Uterus (tissue), 4 donors: ENCODE results near the gene STAC3. TPM values are rescaled to one million over a fixed set of nuclear protein-coding genes. Genes with fewer than 3 reads are reported as not detected.

Experiments
- DNase-seq, 2 donors: peaks; one replicate each; pipeline ENCODE4 v3.0.0-alpha.2; 2019 to 2020
- H3K27ac ChIP-seq, 2 donors: fragments of 200-600 bp; sonication (generic); 1 replicate in 1 of 2; 2 replicates in 1 of 2; pipeline ENCODE4 v1.5.1; 2016 to 2018
- H3K27me3 ChIP-seq, 2 donors: fragments of 200-600 bp; sonication (generic); one replicate each; pipeline ENCODE4 v1.5.1; 2018 to 2019; ENCODE audit warnings: control low read depth in 1 of 2
- H3K36me3 ChIP-seq, 2 donors: fragments of 200-600 bp; sonication (generic); one replicate each; pipeline ENCODE4 v1.5.1; 2019; ENCODE audit warnings: control low read depth in 1 of 2
- H3K4me1 ChIP-seq, 2 donors: fragments of 200-600 bp; sonication (generic); one replicate each; pipeline ENCODE4 v1.5.1; 2018 to 2019; ENCODE audit warnings: control low read depth in 1 of 2
- H3K4me3 ChIP-seq, 2 donors: fragments of 200-600 bp; sonication (generic); 1 replicate in 1 of 2; 2 replicates in 1 of 2; pipeline ENCODE4 v1.5.1; 2018 to 2019; ENCODE audit warnings: mild to moderate bottlenecking in 1 of 2
- H3K9me3 ChIP-seq, 2 donors: fragments of 200-600 bp; sonication (generic); one replicate each; pipeline ENCODE4 v1.5.1; 2019; ENCODE audit warnings: control low read depth in 1 of 2
- CTCF ChIP-seq, 4 experiments: fragments of 200-600 bp in 2 of 4; fragments of 450-650 bp in 2 of 4; sonication (generic) in 2 of 4; IDR thresholded peaks; one replicate each; pipeline ENCODE4 v1.5.1; 2016 to 2019; ENCODE audit warnings: antibody characterized with exemption in 4 of 4, mild to moderate bottlenecking in 2 of 4, moderate library complexity in 1 of 4
- POLR2A ChIP-seq, 2 donors: fragments of 450-650 bp; IDR thresholded peaks; one replicate each; pipeline ENCODE4 v1.6.1; 2016; ENCODE audit warnings: antibody characterized with exemption in 2 of 2, mild to moderate bottlenecking in 1 of 2, moderate library complexity in 1 of 2
- intact Hi-C: fragments of 100-400 bp; cut with DNase I; formaldehyde crosslinking; loops from one replicate; pipeline ENCODE4 v1.15.1; 2023; ENCODE audit warnings: low total_unique reads
- total RNA-seq, 4 donors: library from RNA; depleted of rRNA in 3 of 4; stranded (reverse); fragments of >200 nt in 3 of 4; gene quantifications; one replicate each; pipeline versions ENCODE4 v1.1.0 to v1.2.4, GENCODE V29; 2014 to 2023
- donor health status: DM: yes; HTN: yes; CAD: no.

The STAC3 gene
- total RNA-seq, 4 donors from 2014 or later = 1.0 to 2.8 TPM; not detected in 2

GRCh38 chr12:57261428-57261865, 10.5 kb upstream of the STAC3 start:
- Histone ChIP-seq H3K9me3 (no peaks in the 10 kb centered on the region), H3K27me3 (no peaks in the 10 kb centered on the region), H3K27ac (no peak overlapping the region), H3K4me1 (no peaks in the 10 kb centered on the region), H3K4me3 (no peak overlapping the region), H3K36me3 (no peaks in the 10 kb centered on the region)
- TF ChIP-seq POLR2A (IDR thresholded peaks at IDR 0.05) = no peak
- no peak for TF ChIP-seq CTCF (IDR thresholded peaks at IDR 0.05)
- intact Hi-C loops = no loop called here
- no peak for DNase-seq

- TF ChIP-seq CTCF (IDR thresholded peaks at IDR 0.05) (no peak), POLR2A (IDR thresholded peaks at IDR 0.05) (no peak)
- Histone ChIP-seq H3K27me3 (no peaks in the 10 kb centered on the region), H3K4me3 (no peak overlapping the region), H3K9me3 (no peaks in the 10 kb centered on the region), H3K4me1 (no peaks in the 10 kb centered on the region), H3K27ac (no peak overlapping the region), H3K36me3 (no peaks in the 10 kb centered on the region)
- intact Hi-C loops = no loop called here
- DNase-seq = no peak
Observed at GRCh38 chr12:57260366-57260765, 9.4 kb upstream of the STAC3 start.

- no peaks in the 10 kb centered on the region for H3K36me3 ChIP-seq
- H3K4me1 ChIP-seq = no peaks in the 10 kb centered on the region
- intact Hi-C loops = no loop called here
- H3K27ac ChIP-seq = no peak overlapping the region
- no peaks in the 10 kb centered on the region for H3K9me3 ChIP-seq
- no peak overlapping the region for H3K4me3 ChIP-seq
- no peaks in the 10 kb centered on the region for H3K27me3 ChIP-seq
- no peak for TF ChIP-seq POLR2A (IDR thresholded peaks at IDR 0.05)
- no peak for TF ChIP-seq CTCF (IDR thresholded peaks at IDR 0.05)
- no peak for DNase-seq
Observed at GRCh38 chr12:57258977-57259970, 8.3 kb upstream of the STAC3 start.

- Histone ChIP-seq H3K27ac (no peak overlapping the region), H3K4me3 (no peak overlapping the region), H3K36me3 (no peaks in the 10 kb centered on the region), H3K4me1 (no peaks in the 10 kb centered on the region), H3K9me3 (no peaks in the 10 kb centered on the region), H3K27me3 (no peaks in the 10 kb centered on the region)
- intact Hi-C loops = no loop called here
- no peak for TF ChIP-seq CTCF (IDR thresholded peaks at IDR 0.05)
- no peak for TF ChIP-seq POLR2A (IDR thresholded peaks at IDR 0.05)
- DNase-seq = no peak
Observed at GRCh38 chr12:57255916-57256315, 4.9 kb upstream of the STAC3 start.

- DNase-seq = no peak
- no peaks in the 10 kb centered on the region for H3K36me3 ChIP-seq
Observed at GRCh38 chr12:57254506-57255280, 3.7 kb upstream of the STAC3 start.

More at GRCh38 chr12:57254506-57255280, 3.7 kb upstream of the STAC3 start:
- intact Hi-C loops = no loop called here
- H3K27me3 ChIP-seq = no peaks in the 10 kb centered on the region
- H3K9me3 ChIP-seq = no peaks in the 10 kb centered on the region
- H3K4me3 ChIP-seq = no peak overlapping the region
- no peak overlapping the region for H3K27ac ChIP-seq
- TF ChIP-seq CTCF (IDR thresholded peaks at IDR 0.05) = no peak
- no peak for TF ChIP-seq POLR2A (IDR thresholded peaks at IDR 0.05)
- no peaks in the 10 kb centered on the region for H3K4me1 ChIP-seq
